Fibroblast of the aortic adventitia (primary cell): Measurements from ENCODE around the gene UTP3. TPM values are rescaled to one million over a fixed set of nuclear protein-coding genes. Genes with fewer than 3 reads are reported as not detected.

ENCODE experiments used
- DNase-seq: peaks from one replicate; pipeline ENCODE4 v3.0.0-alpha.2; 2010; ENCODE audit warnings: low read depth
- H3K4me3 ChIP-seq: 2 replicates; pipeline ENCODE4 v1.5.1; 2011; ENCODE audit warnings: low read depth, mild to moderate bottlenecking, control low read depth, low read length, moderate library complexity
- total RNA-seq: library from RNA; depleted of rRNA; stranded (reverse); fragments of >200 nt; gene quantifications from 2 replicates; pipeline ENCODE4 v1.2.3, GENCODE V29; 2012; ENCODE audit warnings: low replicate concordance
- TF ChIP-seq, protein P1 (sequence below): IDR thresholded peaks from 2 replicates; pipeline ENCODE4 v1.5.1; 2011; ENCODE audit warnings: mild to moderate bottlenecking, low read length, control low read depth, inconsistent platforms; ENCODE audit not compliant: insufficient read depth

UTP3 gene
- total RNA-seq, 1 donor: 22.5 TPM

- H3K4me3 ChIP-seq: peak overlapping the region; percentile 81
- DNase-seq: peak; percentile 56
- TF ChIP-seq, protein P1, sequence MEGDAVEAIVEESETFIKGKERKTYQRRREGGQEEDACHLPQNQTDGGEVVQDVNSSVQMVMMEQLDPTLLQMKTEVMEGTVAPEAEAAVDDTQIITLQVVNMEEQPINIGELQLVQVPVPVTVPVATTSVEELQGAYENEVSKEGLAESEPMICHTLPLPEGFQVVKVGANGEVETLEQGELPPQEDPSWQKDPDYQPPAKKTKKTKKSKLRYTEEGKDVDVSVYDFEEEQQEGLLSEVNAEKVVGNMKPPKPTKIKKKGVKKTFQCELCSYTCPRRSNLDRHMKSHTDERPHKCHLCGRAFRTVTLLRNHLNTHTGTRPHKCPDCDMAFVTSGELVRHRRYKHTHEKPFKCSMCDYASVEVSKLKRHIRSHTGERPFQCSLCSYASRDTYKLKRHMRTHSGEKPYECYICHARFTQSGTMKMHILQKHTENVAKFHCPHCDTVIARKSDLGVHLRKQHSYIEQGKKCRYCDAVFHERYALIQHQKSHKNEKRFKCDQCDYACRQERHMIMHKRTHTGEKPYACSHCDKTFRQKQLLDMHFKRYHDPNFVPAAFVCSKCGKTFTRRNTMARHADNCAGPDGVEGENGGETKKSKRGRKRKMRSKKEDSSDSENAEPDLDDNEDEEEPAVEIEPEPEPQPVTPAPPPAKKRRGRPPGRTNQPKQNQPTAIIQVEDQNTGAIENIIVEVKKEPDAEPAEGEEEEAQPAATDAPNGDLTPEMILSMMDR: peak; percentile 33
These were observed 16.0 kb downstream of the UTP3 start for GRCh38 chr4:70704215-70704930.

GRCh38 chr4:70704931-70705182 lies 16.5 kb downstream of the UTP3 start:
- DNase-seq: no peak
- TF ChIP-seq, protein P1: no peak
- H3K4me3 ChIP-seq: peak overlapping the region; percentile 81

DNA sequence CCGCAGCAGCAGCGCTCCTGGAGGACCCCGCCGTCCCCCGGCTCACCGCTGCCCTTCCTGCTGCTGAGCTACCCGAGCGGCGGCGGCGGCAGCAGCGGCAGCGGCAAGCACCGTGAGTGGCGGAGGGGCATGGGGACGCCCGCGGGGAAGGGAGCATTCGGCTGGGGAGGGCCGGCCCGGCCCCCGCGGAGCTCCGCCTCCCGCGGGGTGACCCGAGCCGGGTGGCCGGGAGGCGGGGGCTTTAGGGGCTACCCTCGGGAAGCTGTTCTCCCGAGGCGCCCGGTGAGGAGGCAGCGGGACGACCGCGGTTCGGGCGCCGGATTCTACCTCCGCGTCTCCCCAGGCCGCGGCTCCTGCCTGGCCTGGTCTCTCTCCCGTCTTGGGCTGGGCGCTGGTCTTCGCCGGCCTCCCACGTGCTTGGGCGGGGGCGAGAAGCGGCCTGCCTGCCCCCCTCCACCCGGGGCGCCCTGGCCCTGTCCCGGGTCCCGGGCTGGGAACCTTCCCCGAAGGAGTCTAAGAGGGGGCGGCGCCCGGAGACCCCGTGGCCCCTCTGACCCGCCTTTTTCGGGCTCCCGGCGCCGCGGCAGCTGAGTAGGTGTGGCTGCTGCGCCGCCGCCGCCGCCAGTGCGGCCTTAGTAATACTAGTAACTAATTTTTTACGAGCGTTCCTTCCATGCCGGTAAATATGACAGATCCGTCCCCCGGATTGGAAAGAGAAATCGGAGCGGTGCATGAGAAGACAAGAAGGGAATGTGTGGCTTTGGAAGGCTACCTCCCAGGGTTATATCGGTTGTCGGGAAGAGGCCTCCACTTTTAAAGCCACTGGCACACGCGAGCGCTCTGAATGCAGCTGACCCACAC lies 17.1 kb downstream of the UTP3 start:
- peak overlapping the region; percentile 81 for H3K4me3 ChIP-seq
- TF ChIP-seq, protein P1: no peak
- DNase-seq: peak; percentile 49

DNA sequence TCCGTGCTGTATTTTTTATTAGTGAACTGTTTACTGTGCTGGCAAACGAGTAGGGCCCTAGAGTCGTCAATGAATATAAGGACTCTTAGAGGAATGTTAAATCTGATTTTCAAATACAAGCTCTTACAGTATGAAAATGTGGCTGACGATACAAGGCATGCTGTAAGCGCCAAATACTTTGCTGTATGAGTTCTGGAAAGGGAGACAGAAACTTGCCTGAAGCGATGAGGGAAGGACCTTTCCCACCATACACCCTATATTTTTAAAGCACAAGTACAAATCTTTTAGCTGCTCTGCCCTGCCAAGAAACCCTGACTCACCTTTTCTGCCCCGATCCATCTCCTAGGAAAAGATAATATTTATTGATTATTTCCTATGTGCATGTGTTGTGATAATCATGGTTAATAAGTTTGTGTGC lies 17.7 kb downstream of the UTP3 start:
- TF ChIP-seq, protein P1: no peak
- no peak for DNase-seq
- peak overlapping the region; percentile 81 for H3K4me3 ChIP-seq

GRCh38 chr4:70706516-70706915 lies 18.2 kb downstream of the UTP3 start:
- TF ChIP-seq, protein P1: no peak
- peak overlapping the region; percentile 81 for H3K4me3 ChIP-seq
- no peak for DNase-seq

DNA sequence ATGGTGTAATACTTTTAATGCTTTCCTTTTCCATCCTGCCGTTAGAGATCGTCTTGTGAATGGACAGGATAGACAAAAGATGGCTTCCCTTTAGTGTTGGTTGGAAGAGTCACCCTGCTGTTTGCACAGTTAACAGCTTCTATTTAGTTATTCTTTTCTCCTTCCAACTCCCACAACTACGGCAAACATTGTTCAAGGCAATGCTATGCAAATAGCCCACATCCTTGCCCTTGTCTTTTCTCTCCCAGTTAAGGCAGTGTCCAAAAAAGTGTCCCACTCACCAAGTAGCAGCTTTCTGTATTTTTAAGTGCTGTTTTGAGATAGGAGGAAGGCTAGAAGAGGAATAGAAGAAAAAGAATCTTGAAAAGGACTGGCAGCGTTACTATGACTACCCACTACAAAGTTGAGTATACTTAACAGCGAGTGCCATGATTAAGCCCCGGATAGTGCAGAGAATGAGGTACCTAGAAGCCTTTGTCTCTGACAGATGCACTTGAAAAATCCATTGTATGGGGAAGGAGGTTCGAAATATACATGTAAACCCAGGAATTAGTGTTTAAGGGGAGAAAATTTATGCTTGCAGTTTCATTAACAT lies 21.4 kb downstream of the UTP3 start:
- no peak for DNase-seq
- no peak overlapping the region for H3K4me3 ChIP-seq
- TF ChIP-seq, protein P1: no peak
